Neural progenitor cell (in vitro differentiated cells): ENCODE measurements around the gene TSHZ2. TPM values are rescaled to one million over a fixed set of nuclear protein-coding genes. Genes with fewer than 3 reads are reported as not detected.

ENCODE experiments used
- DNase-seq: peaks from one replicate; pipeline ENCODE4 v3.0.0-alpha.2; 2016; ENCODE audit warnings: low spot score
- H2AFZ ChIP-seq: fragments of 200-600 bp; sonication (generic); replicated peaks from 2 replicates; pipeline ENCODE4 v1.6.1; 2016; ENCODE audit warnings: antibody characterized with exemption
- H3F3A ChIP-seq: fragments of 200-600 bp; sonication (generic); 2 replicates; pipeline ENCODE4 v1.6.1; 2016; ENCODE audit warnings: antibody characterized with exemption, low read depth
- H3K27ac ChIP-seq: fragments of 200-600 bp; sonication (generic); 2 replicates; pipeline ENCODE4 v1.5.1; 2016; ENCODE audit warnings: mild to moderate bottlenecking
- H3K27me3 ChIP-seq: fragments of 200-600 bp; sonication (generic); 2 replicates; pipeline ENCODE4 v1.6.1; 2016; ENCODE audit warnings: mild to moderate bottlenecking, moderate library complexity
- H3K36me3 ChIP-seq: fragments of 200-600 bp; sonication (generic); 2 replicates; pipeline ENCODE4 v1.5.1; 2016
- H3K4me1 ChIP-seq: fragments of 200-600 bp; sonication (generic); 2 replicates; pipeline ENCODE4 v1.6.1; 2016; ENCODE audit warnings: mixed run types
- H3K4me2 ChIP-seq: fragments of 200-600 bp; sonication (generic); 2 replicates; pipeline ENCODE4 v1.6.1; 2016
- H3K4me3 ChIP-seq: fragments of 200-600 bp; sonication (generic); 2 replicates; pipeline ENCODE4 v1.5.1; 2016
- H3K79me2 ChIP-seq: fragments of 200-600 bp; sonication (generic); 2 replicates; pipeline ENCODE4 v1.6.1; 2016; ENCODE audit warnings: low read depth
- H3K9ac ChIP-seq: fragments of 200-600 bp; sonication (generic); 2 replicates; pipeline ENCODE4 v1.6.1; 2016
- H3K9me3 ChIP-seq: fragments of 200-600 bp; sonication (generic); 2 replicates; pipeline ENCODE4 v1.5.1; 2016; ENCODE audit warnings: low read depth
- H4K20me1 ChIP-seq: fragments of 200-600 bp; sonication (generic); 2 replicates; pipeline ENCODE4 v1.6.1; 2016; ENCODE audit warnings: low read depth
- H3K27ac Mint-ChIP-seq: 3 replicates; pipeline ENCODE4 v1.8.0; 2021; ENCODE audit warnings: mixed read lengths
- H3K27me3 Mint-ChIP-seq: 2 replicates; pipeline ENCODE4 v1.8.0; 2022; ENCODE audit warnings: low read depth, mild to moderate bottlenecking, inconsistent platforms, moderate library complexity, mixed read lengths; ENCODE audit not compliant: insufficient read depth
- H3K36me3 Mint-ChIP-seq: 3 replicates; pipeline ENCODE4 v1.8.0; 2021; ENCODE audit warnings: mixed read lengths
- H3K4me1 Mint-ChIP-seq: 3 replicates; pipeline ENCODE4 v1.8.0; 2021; ENCODE audit warnings: mixed read lengths
- H3K4me3 Mint-ChIP-seq: 3 replicates; pipeline ENCODE4 v1.8.0; 2021; ENCODE audit warnings: mild to moderate bottlenecking, moderate library complexity, mixed read lengths
- H3K9me3 Mint-ChIP-seq: 3 replicates; pipeline ENCODE4 v1.8.0; 2020; ENCODE audit warnings: mixed read lengths
- CTCF ChIP-seq: fragments of 200-600 bp; sonication (generic); IDR thresholded peaks from 2 replicates; pipeline ENCODE4 v1.5.1; 2017; ENCODE audit warnings: antibody characterized with exemption, mild to moderate bottlenecking
- EZH2 ChIP-seq: fragments of 200-600 bp; sonication (generic); IDR thresholded peaks from 2 replicates; pipeline ENCODE4 v1.6.1; 2017; ENCODE audit warnings: antibody characterized with exemption, mild to moderate bottlenecking, moderate library complexity
- EZH2phosphoT487 ChIP-seq: fragments of 200-600 bp; sonication (generic); IDR thresholded peaks from 2 replicates; pipeline ENCODE4 v1.6.1; 2017; ENCODE audit warnings: antibody characterized with exemption
- total RNA-seq: library from RNA; depleted of rRNA; stranded (reverse); fragments of >200 nt; gene quantifications from 2 replicates; pipeline ENCODE4 v1.2.3, GENCODE V29; 2015; ENCODE audit warnings: low replicate concordance

TSHZ2 gene
- total RNA-seq, 1 donor from 2014 or later, result 1.8 TPM

DNA sequence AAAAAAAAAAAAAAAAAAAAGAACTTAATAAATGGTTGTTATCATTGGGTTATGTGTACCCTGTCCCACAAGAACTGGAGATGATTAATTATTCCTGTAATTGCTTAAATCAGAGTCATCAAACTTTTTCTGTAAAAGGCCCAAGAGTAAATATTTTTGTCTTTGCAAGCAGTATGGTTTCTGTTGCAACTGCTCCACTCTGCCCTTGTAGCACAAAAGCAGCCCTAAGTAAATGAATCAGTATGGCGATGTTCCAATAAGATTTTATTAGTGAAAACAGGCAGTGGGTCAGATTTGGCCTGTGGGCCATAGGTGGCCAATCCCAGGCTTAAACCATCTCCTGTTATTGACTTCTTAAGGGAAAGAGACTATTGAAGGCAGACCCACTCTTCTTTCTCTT lies 252.7 kb downstream of the TSHZ2 start:
- Mint-ChIP-seq H3K9me3 (peaks cover 4% of the 10 kb centered on the region), H3K4me3 (no peak overlapping the region), H3K27ac (no peak overlapping the region), H3K36me3 (peaks cover 2% of the 10 kb centered on the region), H3K4me1 (peaks cover 16% of the 10 kb centered on the region), H3K27me3 (peaks cover 2% of the 10 kb centered on the region)
- no peak for DNase-seq
- no peak for TF ChIP-seq EZH2
- no peak for TF ChIP-seq EZH2phosphoT487
- TF ChIP-seq CTCF, result no peak
- no peaks in the 10 kb centered on the region for H3K36me3 ChIP-seq
- H3K4me3 ChIP-seq, result no peak overlapping the region
- H2AFZ ChIP-seq, result no peak overlapping the region
- no peaks in the 10 kb centered on the region for H3K79me2 ChIP-seq
- H3F3A ChIP-seq, result no peaks in the 10 kb centered on the region
- no peaks in the 10 kb centered on the region for H3K27me3 ChIP-seq
- no peaks in the 10 kb centered on the region for H3K9me3 ChIP-seq
- H3K27ac ChIP-seq, result no peak overlapping the region
- no peaks in the 10 kb centered on the region for H4K20me1 ChIP-seq
- H3K9ac ChIP-seq, result no peak overlapping the region
- H3K4me2 ChIP-seq, result no peak overlapping the region
- peaks cover 13% of the 10 kb centered on the region for H3K4me1 ChIP-seq

GRCh38 chr20:53226826-53227225 lies 254.7 kb downstream of the TSHZ2 start:
- Histone ChIP-seq H3K27me3 (no peaks in the 10 kb centered on the region), H3K4me3 (no peak overlapping the region), H2AFZ (no peak overlapping the region), H3K4me2 (no peak overlapping the region), H3K79me2 (no peaks in the 10 kb centered on the region), H3F3A (no peaks in the 10 kb centered on the region), H3K9ac (no peak overlapping the region), H3K9me3 (no peaks in the 10 kb centered on the region), H3K27ac (no peak overlapping the region), H4K20me1 (no peaks in the 10 kb centered on the region), H3K36me3 (no peaks in the 10 kb centered on the region), H3K4me1 (peaks cover 13% of the 10 kb centered on the region)
- DNase-seq, result no peak
- peaks cover 2% of the 10 kb centered on the region for H3K27me3 Mint-ChIP-seq
- H3K4me1 Mint-ChIP-seq, result peaks cover 16% of the 10 kb centered on the region
- no peaks in the 10 kb centered on the region for H3K9me3 Mint-ChIP-seq
- H3K36me3 Mint-ChIP-seq, result no peaks in the 10 kb centered on the region
- H3K4me3 Mint-ChIP-seq, result no peak overlapping the region
- TF ChIP-seq CTCF, result no peak
- no peak for TF ChIP-seq EZH2
- TF ChIP-seq EZH2phosphoT487, result no peak
- H3K27ac Mint-ChIP-seq, result no peak overlapping the region

GRCh38 chr20:53227523-53227922 lies 255.4 kb downstream of the TSHZ2 start:
- Mint-ChIP-seq H3K36me3 (no peaks in the 10 kb centered on the region), H3K27me3 (peaks cover 2% of the 10 kb centered on the region), H3K4me1 (peaks cover 16% of the 10 kb centered on the region), H3K9me3 (no peaks in the 10 kb centered on the region), H3K27ac (no peak overlapping the region), H3K4me3 (no peak overlapping the region)
- Histone ChIP-seq H3K4me1 (peaks cover 13% of the 10 kb centered on the region), H3K9me3 (no peaks in the 10 kb centered on the region), H3K4me2 (no peak overlapping the region), H3K36me3 (no peaks in the 10 kb centered on the region), H2AFZ (no peak overlapping the region), H4K20me1 (no peaks in the 10 kb centered on the region), H3K79me2 (no peaks in the 10 kb centered on the region), H3K9ac (no peak overlapping the region), H3K27ac (no peak overlapping the region), H3F3A (no peaks in the 10 kb centered on the region), H3K4me3 (no peak overlapping the region), H3K27me3 (no peaks in the 10 kb centered on the region)
- no peak for DNase-seq
- TF ChIP-seq EZH2 (no peak), EZH2phosphoT487 (no peak), CTCF (no peak)

- Mint-ChIP-seq H3K27ac (no peak overlapping the region), H3K4me3 (no peak overlapping the region), H3K4me1 (peaks cover 14% of the 10 kb centered on the region), H3K36me3 (no peaks in the 10 kb centered on the region), H3K27me3 (no peaks in the 10 kb centered on the region), H3K9me3 (no peaks in the 10 kb centered on the region)
- TF ChIP-seq EZH2phosphoT487 (no peak), CTCF (no peak), EZH2 (no peak)
- no peak overlapping the region for H2AFZ ChIP-seq
- H3K79me2 ChIP-seq, result no peaks in the 10 kb centered on the region
- DNase-seq, result no peak
- H3K36me3 ChIP-seq, result no peaks in the 10 kb centered on the region
- H3K4me3 ChIP-seq, result no peak overlapping the region
- no peaks in the 10 kb centered on the region for H4K20me1 ChIP-seq
- H3K27ac ChIP-seq, result no peak overlapping the region
- no peaks in the 10 kb centered on the region for H3K9me3 ChIP-seq
- H3K9ac ChIP-seq, result no peak overlapping the region
- no peaks in the 10 kb centered on the region for H3F3A ChIP-seq
- H3K4me2 ChIP-seq, result no peak overlapping the region
- H3K27me3 ChIP-seq, result no peaks in the 10 kb centered on the region
- peaks cover 11% of the 10 kb centered on the region for H3K4me1 ChIP-seq
Measured at GRCh38 chr20:53231061-53231460, 258.9 kb downstream of the TSHZ2 start.
